ENCODE measurements around the gene C1QTNF8.

The C1QTNF8 gene

DNA sequence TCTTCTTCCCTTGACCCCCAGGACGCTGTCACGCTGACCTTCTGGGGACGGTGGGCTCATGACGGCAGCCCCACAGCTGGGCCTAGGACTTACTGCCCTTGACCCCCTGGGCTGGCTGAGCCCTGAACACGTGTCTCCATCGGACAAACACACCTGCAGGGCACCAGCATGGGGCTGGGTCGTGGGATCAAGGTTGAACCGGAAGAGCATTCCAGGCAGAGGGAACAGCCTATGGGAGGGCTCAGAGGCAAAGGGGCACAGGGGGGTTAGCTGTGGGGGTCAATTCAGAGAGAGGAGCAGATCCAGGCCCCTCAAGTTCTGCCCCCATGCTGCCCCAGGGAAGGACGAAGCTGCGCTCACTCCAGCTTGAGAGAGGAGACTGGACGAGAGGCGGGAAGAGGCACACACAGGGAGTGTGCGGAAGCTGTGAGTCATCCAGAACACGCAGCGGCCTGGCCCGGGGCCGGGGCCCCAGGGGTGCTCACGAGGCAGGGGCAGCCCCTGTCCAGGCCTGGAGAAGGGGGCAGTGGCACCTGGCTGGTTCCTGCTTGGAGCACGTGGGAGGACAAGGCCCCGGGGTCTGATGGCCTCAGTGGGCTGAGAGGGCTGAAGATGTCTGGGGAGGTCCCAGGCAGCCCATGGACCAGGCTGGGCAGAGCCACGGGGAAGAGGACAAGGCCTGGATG lies 13.6 kb downstream of the C1QTNF8 start:
- ChIA-PET POLR2A (no interaction called here), CTCF (no interaction called here)
- no peaks in the 10 kb centered on the region for H3K36me3 ChIP-seq (ENCODE audit: control insufficient read depth in 2 of 2, insufficient read depth in 1 of 2, low read length in 2 of 2)
- no peaks in the 10 kb centered on the region for H3K9me3 ChIP-seq (ENCODE audit: control insufficient read depth, insufficient read depth, low read depth, low read length)
- H3K4me1 ChIP-seq (ENCODE audit: control insufficient read depth, insufficient read depth, low read length): peaks cover 12% of the 10 kb centered on the region
- H3K4me3 ChIP-seq (ENCODE audit: low read depth, low read length): no peak overlapping the region
- no peak overlapping the region for H3K27ac ChIP-seq (ENCODE audit: extremely low read depth, low read depth, low read length)
- TF ChIP-seq ZNF670 (tag by site-specific recombination; IDR thresholded peaks at IDR 0.05; ENCODE audit: low read depth): no peak
- no peak for TF ChIP-seq KLF9 (tag by site-specific recombination; IDR thresholded peaks at IDR 0.05; ENCODE audit: low read depth)
- TF ChIP-seq ZNF747 (tag by site-specific recombination; IDR thresholded peaks at IDR 0.05): no peak
- peak; percentile 60; the same call in 1 of the 2 replicates for TF ChIP-seq ZBTB20 (tag by site-specific recombination; IDR thresholded peaks at IDR 0.05)
- no peak for TF ChIP-seq EGR2 (tag by site-specific recombination; IDR thresholded peaks at IDR 0.05; ENCODE audit: low read depth)
- TF ChIP-seq ZNF174 (tag by site-specific recombination; IDR thresholded peaks at IDR 0.05): no peak
- TF ChIP-seq ZNF311 (tag by site-specific recombination; IDR thresholded peaks at IDR 0.05; ENCODE audit: borderline replicate concordance): no peak
- TF ChIP-seq, protein P1, sequence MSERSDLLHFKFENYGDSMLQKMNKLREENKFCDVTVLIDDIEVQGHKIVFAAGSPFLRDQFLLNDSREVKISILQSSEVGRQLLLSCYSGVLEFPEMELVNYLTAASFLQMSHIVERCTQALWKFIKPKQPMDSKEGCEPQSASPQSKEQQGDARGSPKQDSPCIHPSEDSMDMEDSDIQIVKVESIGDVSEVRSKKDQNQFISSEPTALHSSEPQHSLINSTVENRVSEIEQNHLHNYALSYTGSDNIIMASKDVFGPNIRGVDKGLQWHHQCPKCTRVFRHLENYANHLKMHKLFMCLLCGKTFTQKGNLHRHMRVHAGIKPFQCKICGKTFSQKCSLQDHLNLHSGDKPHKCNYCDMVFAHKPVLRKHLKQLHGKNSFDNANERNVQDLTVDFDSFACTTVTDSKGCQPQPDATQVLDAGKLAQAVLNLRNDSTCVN (tag by site-specific recombination; optimal IDR thresholded peaks at IDR 0.05): no peak
- TF ChIP-seq ZNF629 (tag by site-specific recombination; IDR thresholded peaks at IDR 0.05): 0 out of 2 replicates have a peak, but pooled peaks have one; percentile 22
- TF ChIP-seq ZNF37A (tag by site-specific recombination; IDR thresholded peaks at IDR 0.05): no peak
- TF ChIP-seq ZFP69B (tag by site-specific recombination; IDR thresholded peaks at IDR 0.05): 0 out of 2 replicates have a peak, but pooled peaks have one; percentile 25
- no peak for TF ChIP-seq ZNF157 (tag by site-specific recombination; IDR thresholded peaks at IDR 0.05)
- TF ChIP-seq GLIS1 (tag by site-specific recombination; IDR thresholded peaks at IDR 0.05): peak; percentile 71
- peak; percentile 84 for TF ChIP-seq ZIC2 (tag by site-specific recombination; IDR thresholded peaks at IDR 0.05)
- TF ChIP-seq ZNF433 (tag by site-specific recombination; IDR thresholded peaks at IDR 0.05; ENCODE audit: low read depth): no peak
- TF ChIP-seq ZNF335 (tag by site-specific recombination; conservative IDR thresholded peaks at IDR 0.05): no peak
- TF ChIP-seq ZNF529 (tag by site-specific recombination; IDR thresholded peaks at IDR 0.05; ENCODE audit: insufficient replicate concordance): no peak
- TF ChIP-seq ZNF623 (tag by site-specific recombination; IDR thresholded peaks at IDR 0.05): no peak
- no peak for TF ChIP-seq ZNF140 (tag by site-specific recombination; IDR thresholded peaks at IDR 0.05)
- TF ChIP-seq ZNF555 (tag by site-specific recombination; conservative IDR thresholded peaks at IDR 0.05): no peak
- 0 out of 2 replicates have a peak, but pooled peaks have one; percentile 31 for TF ChIP-seq ZNF600 (tag by site-specific recombination; IDR thresholded peaks at IDR 0.05)
- peak; percentile 73 for TF ChIP-seq KLF17 (tag by site-specific recombination; IDR thresholded peaks at IDR 0.05)
- TF ChIP-seq WT1 (tag by site-specific recombination; IDR thresholded peaks at IDR 0.05): no peak
- TF ChIP-seq ZNF324 (tag by site-specific recombination; IDR thresholded peaks at IDR 0.05): no peak
- TF ChIP-seq, protein P2, sequence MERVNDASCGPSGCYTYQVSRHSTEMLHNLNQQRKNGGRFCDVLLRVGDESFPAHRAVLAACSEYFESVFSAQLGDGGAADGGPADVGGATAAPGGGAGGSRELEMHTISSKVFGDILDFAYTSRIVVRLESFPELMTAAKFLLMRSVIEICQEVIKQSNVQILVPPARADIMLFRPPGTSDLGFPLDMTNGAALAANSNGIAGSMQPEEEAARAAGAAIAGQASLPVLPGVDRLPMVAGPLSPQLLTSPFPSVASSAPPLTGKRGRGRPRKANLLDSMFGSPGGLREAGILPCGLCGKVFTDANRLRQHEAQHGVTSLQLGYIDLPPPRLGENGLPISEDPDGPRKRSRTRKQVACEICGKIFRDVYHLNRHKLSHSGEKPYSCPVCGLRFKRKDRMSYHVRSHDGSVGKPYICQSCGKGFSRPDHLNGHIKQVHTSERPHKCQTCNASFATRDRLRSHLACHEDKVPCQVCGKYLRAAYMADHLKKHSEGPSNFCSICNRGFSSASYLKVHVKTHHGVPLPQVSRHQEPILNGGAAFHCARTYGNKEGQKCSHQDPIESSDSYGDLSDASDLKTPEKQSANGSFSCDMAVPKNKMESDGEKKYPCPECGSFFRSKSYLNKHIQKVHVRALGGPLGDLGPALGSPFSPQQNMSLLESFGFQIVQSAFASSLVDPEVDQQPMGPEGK (tag by site-specific recombination; IDR thresholded peaks at IDR 0.05): peak; percentile 9; the same call in 1 of the 2 replicates
- TF ChIP-seq ZNF19 (tag by site-specific recombination; IDR thresholded peaks at IDR 0.05; ENCODE audit: low read depth): no peak
- TF ChIP-seq, protein P3, sequence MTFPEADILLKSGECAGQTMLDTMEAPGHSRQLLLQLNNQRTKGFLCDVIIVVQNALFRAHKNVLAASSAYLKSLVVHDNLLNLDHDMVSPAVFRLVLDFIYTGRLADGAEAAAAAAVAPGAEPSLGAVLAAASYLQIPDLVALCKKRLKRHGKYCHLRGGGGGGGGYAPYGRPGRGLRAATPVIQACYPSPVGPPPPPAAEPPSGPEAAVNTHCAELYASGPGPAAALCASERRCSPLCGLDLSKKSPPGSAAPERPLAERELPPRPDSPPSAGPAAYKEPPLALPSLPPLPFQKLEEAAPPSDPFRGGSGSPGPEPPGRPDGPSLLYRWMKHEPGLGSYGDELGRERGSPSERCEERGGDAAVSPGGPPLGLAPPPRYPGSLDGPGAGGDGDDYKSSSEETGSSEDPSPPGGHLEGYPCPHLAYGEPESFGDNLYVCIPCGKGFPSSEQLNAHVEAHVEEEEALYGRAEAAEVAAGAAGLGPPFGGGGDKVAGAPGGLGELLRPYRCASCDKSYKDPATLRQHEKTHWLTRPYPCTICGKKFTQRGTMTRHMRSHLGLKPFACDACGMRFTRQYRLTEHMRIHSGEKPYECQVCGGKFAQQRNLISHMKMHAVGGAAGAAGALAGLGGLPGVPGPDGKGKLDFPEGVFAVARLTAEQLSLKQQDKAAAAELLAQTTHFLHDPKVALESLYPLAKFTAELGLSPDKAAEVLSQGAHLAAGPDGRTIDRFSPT (tag by site-specific recombination; IDR thresholded peaks at IDR 0.05): peak; percentile 68; the same call in 1 of the 2 replicates
- peak; percentile 33; the same call in 1 of the 2 replicates for TF ChIP-seq GLIS2 (tag by site-specific recombination; IDR thresholded peaks at IDR 0.05)
- TF ChIP-seq ZNF571 (tag by site-specific recombination; IDR thresholded peaks at IDR 0.05): no peak
- TF ChIP-seq, protein P4, sequence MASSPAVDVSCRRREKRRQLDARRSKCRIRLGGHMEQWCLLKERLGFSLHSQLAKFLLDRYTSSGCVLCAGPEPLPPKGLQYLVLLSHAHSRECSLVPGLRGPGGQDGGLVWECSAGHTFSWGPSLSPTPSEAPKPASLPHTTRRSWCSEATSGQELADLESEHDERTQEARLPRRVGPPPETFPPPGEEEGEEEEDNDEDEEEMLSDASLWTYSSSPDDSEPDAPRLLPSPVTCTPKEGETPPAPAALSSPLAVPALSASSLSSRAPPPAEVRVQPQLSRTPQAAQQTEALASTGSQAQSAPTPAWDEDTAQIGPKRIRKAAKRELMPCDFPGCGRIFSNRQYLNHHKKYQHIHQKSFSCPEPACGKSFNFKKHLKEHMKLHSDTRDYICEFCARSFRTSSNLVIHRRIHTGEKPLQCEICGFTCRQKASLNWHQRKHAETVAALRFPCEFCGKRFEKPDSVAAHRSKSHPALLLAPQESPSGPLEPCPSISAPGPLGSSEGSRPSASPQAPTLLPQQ (tag by site-specific recombination; IDR thresholded peaks at IDR 0.05): peak; percentile 31; the same call in 1 of the 2 replicates
- 0 out of 2 replicates have a peak, but pooled peaks have one; percentile 28 for TF ChIP-seq ZBTB8A (tag by site-specific recombination; IDR thresholded peaks at IDR 0.05)
- TF ChIP-seq SP7 (tag by site-specific recombination; IDR thresholded peaks at IDR 0.05): 0 out of 2 replicates have a peak, but pooled peaks have one; percentile 30
